ENCODE data around the gene DHRS4L2. TPM values are rescaled to one million over a fixed set of nuclear protein-coding genes. Genes with fewer than 3 reads are reported as not detected.
"Not testable (repeated sequence)": the region's sequence is repeated elsewhere in the genome, so short reads cannot be mapped to it uniquely, and the experiment has no call there.

DHRS4L2 gene
- total RNA-seq, 1 experiment from 2014 or later, result 15.3 TPM

- in situ Hi-C loops (cut with HindIII; ENCODE audit: low pct_unique_long_range_greater_than_20kb, low sequenced_read_pairs); DNase-seq (ENCODE audit: low read depth): not testable (repeated sequence)
These were observed 18.3 kb downstream of the DHRS4L2 start for GRCh38 chr14:24006817-24007652.

GRCh38 chr14:24011051-24011450 lies 22.3 kb downstream of the DHRS4L2 start:
- in situ Hi-C loops (cut with HindIII; ENCODE audit: low pct_unique_long_range_greater_than_20kb, low sequenced_read_pairs), result no loop called here
- DNase-seq (ENCODE audit: low read depth), result no peak

GRCh38 chr14:24012726-24013273 lies 24.1 kb downstream of the DHRS4L2 start:
- in situ Hi-C loops (cut with HindIII; ENCODE audit: low pct_unique_long_range_greater_than_20kb, low sequenced_read_pairs); DNase-seq (ENCODE audit: low read depth): not testable (repeated sequence)

GRCh38 chr14:24013654-24014514 lies 25.2 kb downstream of the DHRS4L2 start:
- in situ Hi-C loops (cut with HindIII; ENCODE audit: low pct_unique_long_range_greater_than_20kb, low sequenced_read_pairs), result no loop called here
- DNase-seq (ENCODE audit: low read depth), result peak; percentile 51

GRCh38 chr14:24015745-24016144 lies 27.0 kb downstream of the DHRS4L2 start:
- DNase-seq (ENCODE audit: low read depth); in situ Hi-C loops (cut with HindIII; ENCODE audit: low pct_unique_long_range_greater_than_20kb, low sequenced_read_pairs): not testable (repeated sequence)

- in situ Hi-C loops (cut with HindIII; ENCODE audit: low pct_unique_long_range_greater_than_20kb, low sequenced_read_pairs); DNase-seq (ENCODE audit: low read depth): not testable (repeated sequence)
These were observed 30.2 kb downstream of the DHRS4L2 start for GRCh38 chr14:24018978-24019377.

GRCh38 chr14:24019944-24020343 lies 31.2 kb downstream of the DHRS4L2 start:
- peak; percentile 12 for DNase-seq (ENCODE audit: low read depth)
- in situ Hi-C loops (cut with HindIII; ENCODE audit: low pct_unique_long_range_greater_than_20kb, low sequenced_read_pairs), result not testable (repeated sequence)

- DNase-seq (ENCODE audit: low read depth); in situ Hi-C loops (cut with HindIII; ENCODE audit: low pct_unique_long_range_greater_than_20kb, low sequenced_read_pairs): not testable (repeated sequence)
These were observed 31.8 kb downstream of the DHRS4L2 start for GRCh38 chr14:24020520-24020919.

GRCh38 chr14:24024939-24025418 lies 36.2 kb downstream of the DHRS4L2 start:
- in situ Hi-C loops (cut with HindIII; ENCODE audit: low pct_unique_long_range_greater_than_20kb, low sequenced_read_pairs); DNase-seq (ENCODE audit: low read depth): not testable (repeated sequence)

GRCh38 chr14:24029687-24030086 lies 41.0 kb downstream of the DHRS4L2 start:
- in situ Hi-C loops (cut with HindIII; ENCODE audit: low pct_unique_long_range_greater_than_20kb, low sequenced_read_pairs); DNase-seq (ENCODE audit: low read depth): not testable (repeated sequence)

- in situ Hi-C loops (cut with HindIII; ENCODE audit: low pct_unique_long_range_greater_than_20kb, low sequenced_read_pairs); DNase-seq (ENCODE audit: low read depth): not testable (repeated sequence)
These were observed 42.6 kb downstream of the DHRS4L2 start for GRCh38 chr14:24031331-24031730.

GRCh38 chr14:24032727-24033418 lies 44.1 kb downstream of the DHRS4L2 start:
- in situ Hi-C loops (cut with HindIII; ENCODE audit: low pct_unique_long_range_greater_than_20kb, low sequenced_read_pairs), result no loop called here

GRCh38 chr14:24035769-24036168 lies 47.0 kb downstream of the DHRS4L2 start:
- in situ Hi-C loops (cut with HindIII; ENCODE audit: low pct_unique_long_range_greater_than_20kb, low sequenced_read_pairs); DNase-seq (ENCODE audit: low read depth): not testable (repeated sequence)

More at GRCh38 chr14:24032727-24033418, 44.1 kb downstream of the DHRS4L2 start:
- no peak for DNase-seq (ENCODE audit: low read depth)

GRCh38 chr14:24036169-24036962 lies 47.6 kb downstream of the DHRS4L2 start:
- in situ Hi-C loops (cut with HindIII; ENCODE audit: low pct_unique_long_range_greater_than_20kb, low sequenced_read_pairs), result no loop called here
- DNase-seq (ENCODE audit: low read depth), result peak; percentile 80

GRCh38 chr14:24036963-24037657 lies 48.4 kb downstream of the DHRS4L2 start:
- DNase-seq (ENCODE audit: low read depth); in situ Hi-C loops (cut with HindIII; ENCODE audit: low pct_unique_long_range_greater_than_20kb, low sequenced_read_pairs): not testable (repeated sequence)

GRCh38 chr14:24037658-24038037 lies 48.9 kb downstream of the DHRS4L2 start:
- in situ Hi-C loops (cut with HindIII; ENCODE audit: low pct_unique_long_range_greater_than_20kb, low sequenced_read_pairs), result no loop called here
- no peak for DNase-seq (ENCODE audit: low read depth)

- DNase-seq (ENCODE audit: low read depth), result no peak
- in situ Hi-C loops (cut with HindIII; ENCODE audit: low pct_unique_long_range_greater_than_20kb, low sequenced_read_pairs), result no loop called here
These were observed 50.0 kb downstream of the DHRS4L2 start for GRCh38 chr14:24038686-24039085.
